ENCODE data around the gene NR1I3. TPM values are rescaled to one million over a fixed set of nuclear protein-coding genes. Genes with fewer than 3 reads are reported as not detected.

The NR1I3 gene
- polyA plus RNA-seq, 2 of the 4 experiments (the other 2 are of a cell fraction), result not detected

DNA sequence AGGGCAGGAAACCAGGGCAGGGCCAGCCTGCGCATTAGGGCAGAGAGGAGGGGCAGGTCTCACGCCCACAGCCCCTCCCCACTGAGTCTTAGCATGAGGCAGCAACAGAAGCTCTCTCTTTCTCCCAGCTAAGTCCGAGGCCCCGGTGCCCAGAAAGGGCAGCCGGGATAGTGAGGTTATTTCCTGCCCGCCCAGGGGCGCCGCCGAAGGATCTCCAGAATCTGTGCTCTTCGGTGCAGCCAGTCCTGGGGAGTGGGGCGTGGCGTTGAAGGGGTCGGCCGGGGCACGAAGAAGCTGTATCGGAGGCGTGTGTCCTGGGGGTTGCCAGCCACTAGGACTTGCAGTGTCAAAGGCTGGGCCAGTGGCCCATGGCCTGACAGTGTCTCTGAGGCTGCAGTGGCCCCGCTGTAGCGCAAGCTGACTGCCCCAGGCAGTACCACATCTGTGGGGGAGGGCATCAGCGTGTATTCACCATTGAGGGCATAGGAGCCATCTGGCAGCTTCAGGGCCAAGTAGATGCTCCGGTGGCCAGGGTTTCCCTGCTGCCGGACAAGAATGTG is 47.0 kb downstream of the NR1I3 start:
- no peak overlapping the region for H3K4me3 ChIP-seq
- no peak overlapping the region for H3K4me2 ChIP-seq
- POLR2A ChIA-PET, result interaction anchor here (0.7 kb wide), 1 partner anchor 191 kb away, joined by 4 read pairs; no protein-coding TSS in a partner anchor
- no peak overlapping the region for H3K27ac ChIP-seq
- no peaks in the 10 kb centered on the region for H3K4me1 ChIP-seq
- 83% methylated on average over 17 of the region's 22 CpGs for WGBS (ENCODE audit: missing lambda C conversion rate)
- TF ChIP-seq RFX5 (IDR thresholded peaks at IDR 0.05), result no peak
- no peak for TF ChIP-seq SMC3 (IDR thresholded peaks at IDR 0.05)
- no peak for TF ChIP-seq EHMT2 (IDR thresholded peaks at IDR 0.05; ENCODE audit: low read depth)
- TF ChIP-seq HOXA7 (CRISPR knock-in tag; IDR thresholded peaks at IDR 0.05), result no peak
- TF ChIP-seq MYC (IDR thresholded peaks at IDR 0.05; ENCODE audit: borderline replicate concordance, low read length), result no peak
- TF ChIP-seq RAD21 (conservative IDR thresholded peaks at IDR 0.05 in 1 of 2, IDR thresholded peaks at IDR 0.05 in 1 of 2), result no peak
- TF ChIP-seq NFE2L2 (conservative IDR thresholded peaks at IDR 0.05; ENCODE audit: low read length), result no peak
- no peak for ATAC-seq
- no peaks in the 10 kb centered on the region for H3K9me3 ChIP-seq
- no peak for FAIRE-seq
- DNase-seq (ENCODE audit: low read depth in 1 of 2, low spot score in 1 of 2), result no peak
- CTCF ChIA-PET, result interaction anchor here (0.7 to 7.8 kb wide), 21 partner anchors 10 to 198 kb away, joined by 3 to 93 read pairs (median 5); partner anchors contain the start of genes APOA2, B4GALT3, FCER1G and NDUFS2

GRCh38 chr1:161189036-161189435 is 49.0 kb downstream of the NR1I3 start:
- DNase-seq (ENCODE audit: low read depth in 1 of 2, low spot score in 1 of 2) (no peak), FAIRE-seq (no peak), ATAC-seq (no peak)
- H3K4me2 ChIP-seq, result no peak overlapping the region
- no peak overlapping the region for H3K27ac ChIP-seq
- POLR2A ChIA-PET, result no interaction called here
- CTCF ChIA-PET, result interaction anchor here (6.5 to 7.8 kb wide), 2 partner anchors 15 to 194 kb away, joined by 89 to 93 read pairs; partner anchors contain the start of gene NDUFS2
- H3K4me3 ChIP-seq, result no peak overlapping the region
- WGBS (ENCODE audit: missing lambda C conversion rate), result 74% methylated on average over 5 of the region's 5 CpGs
- H3K9me3 ChIP-seq, result no peaks in the 10 kb centered on the region
- TF ChIP-seq HOXB13 (CRISPR knock-in tag; IDR thresholded peaks at IDR 0.05; ENCODE audit: low read depth), result no peak
- no peak for TF ChIP-seq NFE2L2 (conservative IDR thresholded peaks at IDR 0.05; ENCODE audit: low read length)
- no peak for TF ChIP-seq KDM5A (IDR thresholded peaks at IDR 0.05)
- TF ChIP-seq, protein P1, sequence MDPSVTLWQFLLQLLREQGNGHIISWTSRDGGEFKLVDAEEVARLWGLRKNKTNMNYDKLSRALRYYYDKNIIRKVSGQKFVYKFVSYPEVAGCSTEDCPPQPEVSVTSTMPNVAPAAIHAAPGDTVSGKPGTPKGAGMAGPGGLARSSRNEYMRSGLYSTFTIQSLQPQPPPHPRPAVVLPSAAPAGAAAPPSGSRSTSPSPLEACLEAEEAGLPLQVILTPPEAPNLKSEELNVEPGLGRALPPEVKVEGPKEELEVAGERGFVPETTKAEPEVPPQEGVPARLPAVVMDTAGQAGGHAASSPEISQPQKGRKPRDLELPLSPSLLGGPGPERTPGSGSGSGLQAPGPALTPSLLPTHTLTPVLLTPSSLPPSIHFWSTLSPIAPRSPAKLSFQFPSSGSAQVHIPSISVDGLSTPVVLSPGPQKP (IDR thresholded peaks at IDR 0.05; ENCODE audit: low read depth, low read length), result no peak
- TF ChIP-seq RNF2 (IDR thresholded peaks at IDR 0.05; ENCODE audit: borderline replicate concordance, low read depth), result no peak
- TF ChIP-seq HES2 (IDR thresholded peaks at IDR 0.05), result no peak
- no peak for TF ChIP-seq HDAC2 (IDR thresholded peaks at IDR 0.05)
- no peak for TF ChIP-seq HOXA7 (CRISPR knock-in tag; IDR thresholded peaks at IDR 0.05)
- TF ChIP-seq, protein P2, sequence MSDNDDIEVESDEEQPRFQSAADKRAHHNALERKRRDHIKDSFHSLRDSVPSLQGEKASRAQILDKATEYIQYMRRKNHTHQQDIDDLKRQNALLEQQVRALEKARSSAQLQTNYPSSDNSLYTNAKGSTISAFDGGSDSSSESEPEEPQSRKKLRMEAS (IDR thresholded peaks at IDR 0.05), result no peak
- TF ChIP-seq FOXS1 (CRISPR knock-in tag; IDR thresholded peaks at IDR 0.05), result no peak
- no peak for TF ChIP-seq JUNB (IDR thresholded peaks at IDR 0.05)
- no peak for TF ChIP-seq CBX2 (IDR thresholded peaks at IDR 0.05; ENCODE audit: borderline replicate concordance, low read depth)
- TF ChIP-seq HMGXB4 (CRISPR knock-in tag; IDR thresholded peaks at IDR 0.05; ENCODE audit: borderline replicate concordance), result no peak
- TF ChIP-seq SREBF2 (IDR thresholded peaks at IDR 0.05), result no peak
- no peak for TF ChIP-seq TFCP2L1 (CRISPR knock-in tag; IDR thresholded peaks at IDR 0.05)
- no peak for TF ChIP-seq E2F6 (IDR thresholded peaks at IDR 0.05; ENCODE audit: borderline replicate concordance, low read depth)
- no peak for TF ChIP-seq NPAS2 (CRISPR knock-in tag; IDR thresholded peaks at IDR 0.05; ENCODE audit: borderline replicate concordance)
- no peak for TF ChIP-seq RCOR1 (IDR thresholded peaks at IDR 0.05; ENCODE audit: low read depth, low read length)
- TF ChIP-seq CHD2 (IDR thresholded peaks at IDR 0.05; ENCODE audit: low read length, partially characterized antibody), result no peak
- H3K4me1 ChIP-seq, result no peaks in the 10 kb centered on the region
